Pancreas (tissue), 10 donors: ENCODE measurements around the gene LRRC55. TPM values are rescaled to one million over a fixed set of nuclear protein-coding genes. Genes with fewer than 3 reads are reported as not detected.

Experiments used
- ATAC-seq, 4 donors: fragments of 200-7000 bp; cut with Tn5 transposase; one replicate each; pipeline versions ENCODE4 v1.8.0 to v1.9.1; 2020; ENCODE audit warnings: mild to moderate bottlenecking in 4 of 4, moderate library complexity in 4 of 4
- DNase-seq, 6 donors: peaks; one replicate each; pipeline ENCODE4 v3.0.0-alpha.2; 2020
- FAIRE-seq: peaks from 2 replicates; lab custom pipeline; 2012; peaks lifted over from hg19 to GRCh38; lab: Jason Lieb, UNC
- H3K27ac ChIP-seq, 4 donors: fragments of 200-600 bp; sonication (generic); 1 replicate in 3 of 4; 2 replicates in 1 of 4; pipeline versions ENCODE4 v1.5.0 to v1.8.0; 2020
- H3K27me3 ChIP-seq, 4 donors: fragments of 200-600 bp; one replicate each; pipeline ENCODE4 v1.8.0; 2021
- H3K36me3 ChIP-seq, 3 donors: fragments of 200-600 bp; sonication (generic) in 1 of 3; one replicate each; pipeline versions ENCODE4 v1.5.0 to v1.8.0; 2020 to 2021
- H3K4me1 ChIP-seq, 3 donors: fragments of 200-600 bp; one replicate each; pipeline ENCODE4 v1.8.0; 2021
- H3K4me3 ChIP-seq, 4 donors: fragments of 200-600 bp; sonication (generic) in 2 of 4; one replicate each; pipeline versions ENCODE4 v1.5.0 to v1.8.0; 2020 to 2021
- H3K9me3 ChIP-seq, 4 donors: fragments of 200-600 bp; one replicate each; pipeline ENCODE4 v1.8.0; 2021
- WGBS, 2 donors: extraction: QIAGEN DNeasy Blood & Tissue Kit; methylation state at CpG; one replicate each; pipeline ENCODE4 v1.1.7; 2013; 5-methylcytosine and 5-hydroxymethylcytosine counted together
- intact Hi-C, 3 donors: fragments of 100-400 bp; cut with DNase I; formaldehyde crosslinking; loops; one replicate each; pipeline versions ENCODE4 v1.11.1 to v1.14.2; 2022
- polyA plus RNA-seq, 2 donors: library from polyadenylated mRNA; stranded (reverse); fragments of 200-250 nt; gene quantifications; one replicate each; pipeline ENCODE4 v1.2.3, GENCODE V29; 2013
- total RNA-seq, 6 donors: library from RNA; stranded (reverse); fragmentation: NEBNext Ultra II Directional in 4 of 6; extraction: Animal tissue kit (Norgen Biotek cat#: 25700) in 4 of 6; gene quantifications; one replicate each; pipeline versions ENCODE4 v1.2.1 to v1.2.4, GENCODE V29; 2021 to 2023
- TF ChIP-seq, protein P1 (sequence below), 4 donors: fragments of 200-600 bp; sonication (generic) in 3 of 4; IDR thresholded peaks; one replicate each; pipeline versions ENCODE4 v1.5.0 to v1.8.0; 2021; ENCODE audit warnings: antibody characterized with exemption in 4 of 4
- donor health status: healthy with polysubstance abuse.
- donor health status: DM: no; HTN: no; CAD: no; lungs with moderate emphysema.
- donor health status: DM: no; HTN: no; CAD: no.
- donor health status: control.
- donor health status: control.
- donor health status: Bipolar disorder and iron deficiency.
- donor health status: DM: yes; HTN: yes; CAD: no.
- donor health status: DM: no; HTN: no; CAD: no.
- donor health status: DM: no; HTN: no; CAD: no.
- donor health status: DM: yes; HTN: yes; CAD: no.

Gene LRRC55
- total and polyA plus RNA-seq, 8 donors = 0.03 to 1.2 (median 0.08) TPM

DNA sequence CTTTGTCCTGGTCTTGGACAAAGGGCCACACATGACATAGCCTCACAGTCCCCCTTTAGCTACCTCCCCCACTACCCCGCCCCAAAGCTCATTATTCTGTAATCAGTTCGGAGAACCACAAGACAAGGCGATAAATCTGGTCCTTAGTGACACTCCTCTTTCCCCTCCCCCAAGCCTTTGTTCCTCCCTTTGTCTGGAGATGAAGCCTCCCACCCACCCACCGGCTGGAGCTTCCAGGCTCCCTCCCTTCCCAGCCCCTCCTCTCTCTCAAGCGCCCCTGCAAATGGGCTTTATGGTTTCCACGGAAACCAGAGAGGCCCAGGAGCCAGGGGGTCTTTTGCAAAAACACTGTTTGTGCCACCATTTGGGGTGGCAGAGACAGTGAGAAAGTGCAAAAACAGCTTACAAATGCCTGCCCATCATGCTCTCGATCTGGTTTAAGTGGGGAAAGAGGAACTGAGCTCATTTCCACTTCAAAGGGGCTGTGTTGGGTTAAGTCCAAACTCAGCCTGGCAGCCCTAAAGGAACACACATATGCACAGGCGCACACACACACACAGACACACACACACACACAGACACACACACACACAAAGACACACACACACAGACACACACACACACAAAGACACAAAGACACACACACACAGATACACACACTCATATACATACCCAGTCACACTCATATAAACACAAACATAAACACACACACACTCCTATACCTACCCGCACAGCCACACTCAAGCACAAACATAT is 31.8 kb downstream of the LRRC55 start:
- WGBS, 2 donors = 34 to 35% methylated on average over 9 of the region's 9 CpGs
- H3K27me3 ChIP-seq = no peaks in the 10 kb centered on the region
- intact Hi-C loops = no loop called here
- TF ChIP-seq, protein P1, sequence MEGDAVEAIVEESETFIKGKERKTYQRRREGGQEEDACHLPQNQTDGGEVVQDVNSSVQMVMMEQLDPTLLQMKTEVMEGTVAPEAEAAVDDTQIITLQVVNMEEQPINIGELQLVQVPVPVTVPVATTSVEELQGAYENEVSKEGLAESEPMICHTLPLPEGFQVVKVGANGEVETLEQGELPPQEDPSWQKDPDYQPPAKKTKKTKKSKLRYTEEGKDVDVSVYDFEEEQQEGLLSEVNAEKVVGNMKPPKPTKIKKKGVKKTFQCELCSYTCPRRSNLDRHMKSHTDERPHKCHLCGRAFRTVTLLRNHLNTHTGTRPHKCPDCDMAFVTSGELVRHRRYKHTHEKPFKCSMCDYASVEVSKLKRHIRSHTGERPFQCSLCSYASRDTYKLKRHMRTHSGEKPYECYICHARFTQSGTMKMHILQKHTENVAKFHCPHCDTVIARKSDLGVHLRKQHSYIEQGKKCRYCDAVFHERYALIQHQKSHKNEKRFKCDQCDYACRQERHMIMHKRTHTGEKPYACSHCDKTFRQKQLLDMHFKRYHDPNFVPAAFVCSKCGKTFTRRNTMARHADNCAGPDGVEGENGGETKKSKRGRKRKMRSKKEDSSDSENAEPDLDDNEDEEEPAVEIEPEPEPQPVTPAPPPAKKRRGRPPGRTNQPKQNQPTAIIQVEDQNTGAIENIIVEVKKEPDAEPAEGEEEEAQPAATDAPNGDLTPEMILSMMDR (IDR thresholded peaks at IDR 0.05) = no peak
- no peak overlapping the region for H3K4me3 ChIP-seq
- no peaks in the 10 kb centered on the region for H3K9me3 ChIP-seq
- no peaks in the 10 kb centered on the region for H3K36me3 ChIP-seq
- no peaks in the 10 kb centered on the region for H3K4me1 ChIP-seq
- H3K27ac ChIP-seq = no peak overlapping the region
- ATAC-seq = peak in 2 of 4 donors; percentile 38
- DNase-seq = no peak
- no peak for FAIRE-seq

- Histone ChIP-seq H3K27me3 (no peaks in the 10 kb centered on the region), H3K36me3 (no peaks in the 10 kb centered on the region), H3K27ac (no peak overlapping the region), H3K4me3 (no peak overlapping the region), H3K4me1 (no peaks in the 10 kb centered on the region), H3K9me3 (no peaks in the 10 kb centered on the region)
- TF ChIP-seq, protein P1 (IDR thresholded peaks at IDR 0.05) = no peak
- DNase-seq (no peak), ATAC-seq (peak in 1 of 4 donors; percentile 23), FAIRE-seq (no peak)
- intact Hi-C loops = no loop called here
- WGBS, 2 donors = 37 to 45% methylated on average over 2 of the region's 2 CpGs
These were observed 32.3 kb downstream of the LRRC55 start for GRCh38 chr11:57214098-57214417.

- no peaks in the 10 kb centered on the region for H3K9me3 ChIP-seq
- no peaks in the 10 kb centered on the region for H3K4me1 ChIP-seq
- no peaks in the 10 kb centered on the region for H3K36me3 ChIP-seq
- TF ChIP-seq, protein P1 (IDR thresholded peaks at IDR 0.05) = no peak
- no peak overlapping the region for H3K27ac ChIP-seq
- FAIRE-seq = no peak
- WGBS, 2 donors = 41 to 42% methylated on average over 3 of the region's 3 CpGs
- no peak for DNase-seq
- peak in 1 of 4 donors; percentile 68 for ATAC-seq
- intact Hi-C loops = no loop called here
- no peaks in the 10 kb centered on the region for H3K27me3 ChIP-seq
- no peak overlapping the region for H3K4me3 ChIP-seq
These were observed 32.7 kb downstream of the LRRC55 start for GRCh38 chr11:57214494-57214893.

GRCh38 chr11:57216463-57216862 is 34.7 kb downstream of the LRRC55 start:
- TF ChIP-seq, protein P1 (IDR thresholded peaks at IDR 0.05) = no peak
- Histone ChIP-seq H3K27me3 (no peaks in the 10 kb centered on the region), H3K9me3 (no peaks in the 10 kb centered on the region), H3K4me1 (no peaks in the 10 kb centered on the region), H3K27ac (no peak overlapping the region), H3K4me3 (no peak overlapping the region), H3K36me3 (no peaks in the 10 kb centered on the region)
- ATAC-seq (no peak), DNase-seq (no peak), FAIRE-seq (no peak)
- intact Hi-C loops = no loop called here
- 47 to 56% methylated on average over 4 of the region's 4 CpGs for WGBS, 2 donors

GRCh38 chr11:57217053-57217452 is 35.3 kb downstream of the LRRC55 start:
- Histone ChIP-seq H3K9me3 (no peaks in the 10 kb centered on the region), H3K36me3 (no peaks in the 10 kb centered on the region), H3K27me3 (no peaks in the 10 kb centered on the region), H3K4me1 (no peaks in the 10 kb centered on the region), H3K27ac (no peak overlapping the region), H3K4me3 (no peak overlapping the region)
- intact Hi-C loops = no loop called here
- no peak for FAIRE-seq
- TF ChIP-seq, protein P1 (IDR thresholded peaks at IDR 0.05) = no peak
- ATAC-seq = no peak
- no peak for DNase-seq
- WGBS, 2 donors = 46 to 55% methylated on average over 4 of the region's 4 CpGs
